Measurements from ENCODE around the gene PSEN2.

The PSEN2 gene

DNA sequence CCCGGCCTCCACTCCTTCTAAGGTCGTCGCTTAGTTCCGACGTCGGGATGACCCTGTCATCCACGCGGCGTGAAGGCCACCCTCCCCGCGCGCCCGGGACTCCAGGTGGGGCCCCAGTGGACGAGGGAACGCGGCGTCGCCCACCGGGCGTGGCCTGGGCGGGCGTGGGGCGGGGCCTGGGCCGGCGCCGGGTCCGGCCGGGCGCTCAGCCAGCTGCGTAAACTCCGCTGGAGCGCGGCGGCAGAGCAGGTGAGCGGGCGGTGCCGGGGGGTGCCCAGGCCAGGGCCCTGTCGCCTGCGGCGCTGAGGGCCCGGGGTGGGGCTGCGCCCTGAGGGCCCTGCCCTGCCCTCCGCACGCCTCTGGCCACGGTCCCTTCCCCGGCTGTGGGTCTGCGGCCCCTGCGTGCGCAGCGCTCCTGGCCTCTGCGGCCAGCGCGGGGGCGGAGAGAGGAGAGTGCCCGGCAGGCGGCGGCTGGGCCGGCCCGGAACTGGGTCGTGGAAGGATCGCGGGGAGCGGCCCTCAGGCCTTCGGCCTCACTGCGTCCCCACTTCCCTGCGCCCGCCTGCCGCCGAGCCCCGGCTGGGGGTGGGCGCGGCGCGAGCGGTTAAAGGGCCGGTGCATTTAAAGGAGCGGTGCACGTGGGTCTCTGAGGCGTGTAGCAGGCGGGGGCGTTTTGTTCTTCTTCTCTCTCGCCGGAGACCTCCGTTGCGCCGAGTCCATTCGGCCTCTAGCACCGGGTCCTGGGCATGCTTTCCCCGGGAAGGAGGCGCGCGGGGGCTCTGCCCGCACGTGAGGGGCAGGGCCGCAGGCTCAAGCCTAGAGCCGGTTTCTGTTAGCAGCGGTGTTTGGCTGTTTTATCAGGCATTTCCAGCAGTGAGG is at the start of gene PSEN2:
Gene PSEN2 (plus strand): TSS at position 216 of the 879 bp plus-strand sequence. CDS start 11,292 bp downstream, outside the sequence.
- peaks cover 11% of the 10 kb centered on the region for H3K9me3 Mint-ChIP-seq
- peaks cover 44% of the 10 kb centered on the region for H3K4me1 Mint-ChIP-seq
- no peaks in the 10 kb centered on the region for H3K36me3 Mint-ChIP-seq (ENCODE audit: low read depth)
- H3K4me3 Mint-ChIP-seq, result peak within 1 kb of the TSS; percentile 85
- peak; percentile 78 for DNase-seq
- TF ChIP-seq CTCF (IDR thresholded peaks at IDR 0.05), result no peak
- peaks cover 19% of the 10 kb centered on the region for H3K27me3 Mint-ChIP-seq (ENCODE audit: low read depth, poor library complexity)
- no peak within 1 kb of the TSS for H3K27ac Mint-ChIP-seq

GRCh38 chr1:226820941-226821718 is 49.3 kb upstream of the PSEN2 start:
- Mint-ChIP-seq H3K27ac (no peak overlapping the region), H3K4me1 (peaks cover 21% of the 10 kb centered on the region), H3K4me3 (no peak overlapping the region), H3K27me3 (ENCODE audit: low read depth, poor library complexity) (peaks cover 15% of the 10 kb centered on the region), H3K36me3 (ENCODE audit: low read depth) (no peaks in the 10 kb centered on the region), H3K9me3 (peaks cover 11% of the 10 kb centered on the region)
- no peak for DNase-seq
- no peak for TF ChIP-seq CTCF (IDR thresholded peaks at IDR 0.05)

DNA sequence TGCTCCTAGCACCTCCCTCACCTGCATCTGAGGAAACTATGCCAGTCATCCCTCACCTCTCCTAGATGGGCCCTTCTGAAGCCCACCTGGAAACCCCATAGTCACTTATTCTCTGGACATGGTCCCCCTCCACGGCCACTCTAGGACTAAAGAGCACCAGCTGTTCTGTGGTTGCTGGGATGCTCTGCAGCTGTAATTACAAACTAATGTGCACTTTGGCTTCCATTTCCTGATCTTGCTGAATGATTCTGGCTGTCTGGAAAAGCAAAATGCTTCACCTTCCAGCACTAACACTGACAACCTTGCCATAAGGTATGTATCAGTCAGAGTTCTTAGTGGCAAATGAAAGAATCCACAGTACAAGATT is 48.7 kb upstream of the PSEN2 start:
- no peak overlapping the region for H3K27ac Mint-ChIP-seq
- no peak overlapping the region for H3K4me3 Mint-ChIP-seq
- no peak for DNase-seq
- TF ChIP-seq CTCF (IDR thresholded peaks at IDR 0.05), result no peak
- H3K9me3 Mint-ChIP-seq, result peaks cover 11% of the 10 kb centered on the region
- peaks cover 15% of the 10 kb centered on the region for H3K27me3 Mint-ChIP-seq (ENCODE audit: low read depth, poor library complexity)
- H3K36me3 Mint-ChIP-seq (ENCODE audit: low read depth), result no peaks in the 10 kb centered on the region
- peaks cover 21% of the 10 kb centered on the region for H3K4me1 Mint-ChIP-seq

- no peak for TF ChIP-seq CTCF (IDR thresholded peaks at IDR 0.05)
- H3K4me3 Mint-ChIP-seq, result no peak overlapping the region
- peaks cover 14% of the 10 kb centered on the region for H3K27me3 Mint-ChIP-seq (ENCODE audit: low read depth, poor library complexity)
- peaks cover 8% of the 10 kb centered on the region for H3K9me3 Mint-ChIP-seq
- DNase-seq, result no peak
- H3K27ac Mint-ChIP-seq, result no peak overlapping the region
- peaks cover 36% of the 10 kb centered on the region for H3K4me1 Mint-ChIP-seq
- H3K36me3 Mint-ChIP-seq (ENCODE audit: low read depth), result no peaks in the 10 kb centered on the region
These were observed 46.8 kb upstream of the PSEN2 start for GRCh38 chr1:226823643-226824042.

- H3K36me3 Mint-ChIP-seq (ENCODE audit: low read depth), result no peaks in the 10 kb centered on the region
- peaks cover 8% of the 10 kb centered on the region for H3K9me3 Mint-ChIP-seq
- no peak for TF ChIP-seq CTCF (IDR thresholded peaks at IDR 0.05)
- H3K27ac Mint-ChIP-seq, result no peak overlapping the region
- peaks cover 10% of the 10 kb centered on the region for H3K27me3 Mint-ChIP-seq (ENCODE audit: low read depth, poor library complexity)
- peaks cover 31% of the 10 kb centered on the region for H3K4me1 Mint-ChIP-seq
- H3K4me3 Mint-ChIP-seq, result no peak overlapping the region
- DNase-seq, result no peak
These were observed 45.2 kb upstream of the PSEN2 start for GRCh38 chr1:226825037-226825745.

Measured in nephron progenitor cell (in vitro differentiated cells).